ENCODE data around the gene MAP2K7. TPM values are rescaled to one million over a fixed set of nuclear protein-coding genes. Genes with fewer than 3 reads are reported as not detected.
"Not testable (repeated sequence)": the region's sequence is repeated elsewhere in the genome, so short reads cannot be mapped to it uniquely, and the experiment has no call there.

Gene MAP2K7
- total RNA-seq, 1 experiment from 2014 or later = 46.1 TPM

DNA sequence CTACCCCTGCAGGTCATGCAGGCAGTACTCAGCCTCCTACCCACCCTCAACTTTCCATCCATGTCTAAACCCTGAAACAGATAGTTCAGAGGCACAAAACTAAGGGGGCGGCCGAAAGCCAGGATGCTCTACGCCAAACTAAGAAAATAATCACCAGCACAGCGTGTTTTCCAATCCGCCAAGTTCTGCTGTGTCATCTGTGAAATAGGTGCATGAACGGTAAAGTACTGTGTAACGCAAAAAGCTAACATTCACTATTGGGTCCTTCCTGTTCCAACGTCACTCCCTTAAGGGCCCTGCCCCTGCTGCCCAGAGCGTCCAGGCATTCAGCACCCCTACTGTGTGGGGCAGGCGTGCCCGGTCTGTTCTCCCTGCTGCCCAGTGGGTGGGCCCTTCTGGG is 52.0 kb downstream of the MAP2K7 start:
- ChIA-PET POLR2A (ENCODE audit: low non-redundant PET) (no interaction called here), CTCF (no interaction called here)
- Histone ChIP-seq H3K4me3 (ENCODE audit: low read depth, low read length, poor library complexity, severe bottlenecking) (no peak overlapping the region), H3K4me1 (ENCODE audit: insufficient read depth, low read length, poor library complexity, severe bottlenecking) (no peaks in the 10 kb centered on the region), H3K27ac (ENCODE audit: low read depth, low read length, poor library complexity, severe bottlenecking) (no peak overlapping the region), H3K36me3 (ENCODE audit: insufficient read depth, low read length, poor library complexity, severe bottlenecking) (peaks cover 7% of the 10 kb centered on the region), H3K27me3 (replicated peaks; ENCODE audit: insufficient read depth, low read depth, low read length, poor library complexity) (no peaks in the 10 kb centered on the region), H3K9me3 (ENCODE audit: low read depth, low read length, poor library complexity, severe bottlenecking) (no peaks in the 10 kb centered on the region)
- TF ChIP-seq EZH2 (IDR thresholded peaks at IDR 0.05; ENCODE audit: borderline replicate concordance, low read depth, low read length, poor library complexity, severe bottlenecking) (no peak), CTCF (conservative IDR thresholded peaks at IDR 0.05; ENCODE audit: low read depth, low read length) (no peak)
- no peak for DNase-seq (ENCODE audit: low spot score)
- intact Hi-C loops (cut with micrococcal nuclease; ENCODE audit: unreplicated experiment) = no loop called here
- BruUV-seq (replicated peaks) = no TSS peak

GRCh38 chr19:7959211-7959610 is 55.5 kb downstream of the MAP2K7 start:
- Histone ChIP-seq H3K4me3 (ENCODE audit: low read depth, low read length, poor library complexity, severe bottlenecking) (no peak overlapping the region), H3K36me3 (ENCODE audit: insufficient read depth, low read length, poor library complexity, severe bottlenecking) (peaks cover 33% of the 10 kb centered on the region), H3K9me3 (ENCODE audit: low read depth, low read length, poor library complexity, severe bottlenecking) (no peaks in the 10 kb centered on the region), H3K27ac (ENCODE audit: low read depth, low read length, poor library complexity, severe bottlenecking) (no peak overlapping the region), H3K27me3 (replicated peaks; ENCODE audit: insufficient read depth, low read depth, low read length, poor library complexity) (no peaks in the 10 kb centered on the region), H3K4me1 (ENCODE audit: insufficient read depth, low read length, poor library complexity, severe bottlenecking) (no peaks in the 10 kb centered on the region)
- no peak for TF ChIP-seq CTCF (conservative IDR thresholded peaks at IDR 0.05; ENCODE audit: low read depth, low read length)
- TF ChIP-seq EZH2 (IDR thresholded peaks at IDR 0.05; ENCODE audit: borderline replicate concordance, low read depth, low read length, poor library complexity, severe bottlenecking) = no peak
- DNase-seq (ENCODE audit: low spot score) = no peak
- ChIA-PET CTCF (no interaction called here), POLR2A (ENCODE audit: low non-redundant PET) (no interaction called here)
- intact Hi-C loops (cut with micrococcal nuclease; ENCODE audit: unreplicated experiment) = no loop called here
- BruUV-seq (replicated peaks) = no TSS peak

DNA sequence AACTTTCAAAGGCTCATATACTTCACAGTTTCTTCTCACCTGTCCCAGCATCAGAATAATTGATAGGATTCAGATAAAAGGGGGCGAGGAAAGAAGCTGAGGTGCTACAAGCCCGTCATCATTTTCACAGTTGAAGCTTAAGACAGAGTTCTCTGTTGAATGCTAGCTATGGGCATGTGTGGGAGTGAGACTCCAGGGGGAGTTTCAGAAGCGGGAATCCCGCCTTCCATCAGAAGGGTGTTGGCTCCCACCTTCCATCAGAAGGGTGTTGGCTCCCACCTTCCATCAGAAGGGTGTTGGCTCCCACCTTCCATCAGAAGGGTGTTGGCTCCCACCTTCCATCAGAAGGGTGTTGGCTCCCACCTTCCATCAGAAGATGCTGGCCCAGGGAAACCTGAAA is 57.4 kb downstream of the MAP2K7 start:
- intact Hi-C loops (cut with micrococcal nuclease; ENCODE audit: unreplicated experiment); DNase-seq (ENCODE audit: low spot score); H3K27me3 ChIP-seq (replicated peaks; ENCODE audit: insufficient read depth, low read depth, low read length, poor library complexity); H3K4me1 ChIP-seq (ENCODE audit: insufficient read depth, low read length, poor library complexity, severe bottlenecking); H3K4me3 ChIP-seq (ENCODE audit: low read depth, low read length, poor library complexity, severe bottlenecking); CTCF ChIA-PET; H3K9me3 ChIP-seq (ENCODE audit: low read depth, low read length, poor library complexity, severe bottlenecking); BruUV-seq (replicated peaks); H3K27ac ChIP-seq (ENCODE audit: low read depth, low read length, poor library complexity, severe bottlenecking); POLR2A ChIA-PET (ENCODE audit: low non-redundant PET): not testable (repeated sequence)
- peaks cover 46% of the 10 kb centered on the region for H3K36me3 ChIP-seq (ENCODE audit: insufficient read depth, low read length, poor library complexity, severe bottlenecking)

DNA sequence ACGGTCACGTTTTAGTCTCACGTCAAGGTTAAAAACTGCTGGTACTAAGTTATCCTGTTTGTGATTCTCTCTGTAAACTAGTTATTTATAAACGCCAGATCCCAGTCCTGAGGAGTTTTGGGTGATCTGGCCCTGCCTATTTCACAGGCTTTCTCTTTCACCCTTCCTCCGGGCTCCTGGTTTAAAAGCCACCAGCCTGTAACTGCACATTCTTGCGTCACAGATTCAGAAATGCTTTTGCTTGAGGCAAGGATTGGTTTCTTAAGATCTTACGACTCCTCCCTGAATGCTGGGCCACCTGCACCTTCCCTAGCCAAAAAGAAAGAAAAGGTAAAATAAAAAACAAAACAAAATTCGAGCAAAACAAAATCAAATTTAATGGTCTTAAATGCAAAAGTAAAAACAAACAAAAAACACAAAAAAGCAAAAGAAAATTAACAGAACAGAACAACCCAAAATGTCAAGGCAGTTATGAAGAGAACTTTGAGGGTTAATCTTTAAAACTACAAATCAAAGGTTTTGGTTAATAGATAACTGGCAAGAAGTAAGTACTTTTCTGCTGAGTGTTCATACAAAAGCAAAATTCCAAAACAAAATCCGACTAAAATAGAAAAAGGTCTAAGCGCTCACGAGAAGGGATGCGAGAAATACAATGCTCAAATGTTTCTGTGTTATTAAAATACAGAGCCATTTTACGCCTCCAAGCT is 58.4 kb downstream of the MAP2K7 start:
- Histone ChIP-seq H3K36me3 (ENCODE audit: insufficient read depth, low read length, poor library complexity, severe bottlenecking) (peaks cover 55% of the 10 kb centered on the region), H3K27me3 (replicated peaks; ENCODE audit: insufficient read depth, low read depth, low read length, poor library complexity) (no peaks in the 10 kb centered on the region), H3K9me3 (ENCODE audit: low read depth, low read length, poor library complexity, severe bottlenecking) (no peaks in the 10 kb centered on the region), H3K27ac (ENCODE audit: low read depth, low read length, poor library complexity, severe bottlenecking) (no peak overlapping the region), H3K4me3 (ENCODE audit: low read depth, low read length, poor library complexity, severe bottlenecking) (no peak overlapping the region), H3K4me1 (ENCODE audit: insufficient read depth, low read length, poor library complexity, severe bottlenecking) (no peaks in the 10 kb centered on the region)
- ChIA-PET POLR2A (ENCODE audit: low non-redundant PET) (no interaction called here), CTCF (interaction anchor here (0.5 kb wide), 1 partner anchor 291 kb away, joined by 13 read pairs; no protein-coding TSS in a partner anchor)
- intact Hi-C loops (cut with micrococcal nuclease; ENCODE audit: unreplicated experiment) = no loop called here
- TF ChIP-seq CTCF (conservative IDR thresholded peaks at IDR 0.05; ENCODE audit: low read depth, low read length) = no peak
- BruUV-seq (replicated peaks) = no TSS peak
- no peak for DNase-seq (ENCODE audit: low spot score)
